Thoracic aorta (tissue), 2 donors: ENCODE results near the gene TAAR2. TPM values are rescaled to one million over a fixed set of nuclear protein-coding genes. Genes with fewer than 3 reads are reported as not detected.
"Not testable (repeated sequence)": the region's sequence is repeated elsewhere in the genome, so short reads cannot be mapped to it uniquely, and the experiment has no call there.

Experiments
- ATAC-seq: fragments of 150-250 bp; one replicate; pipeline ENCODE4 v1.8.0; 2017; ENCODE audit warnings: low read depth; ENCODE audit not compliant: insufficient number of reproducible peaks, low FRiP score
- DNase-seq: peaks from one replicate; pipeline ENCODE4 v3.0.0-alpha.2; 2020; ENCODE audit warnings: low spot score
- H3K27ac ChIP-seq, 2 donors: fragments of 200-600 bp; sonication (generic); 1 replicate in 1 of 2; 2 replicates in 1 of 2; pipeline ENCODE4 v1.5.1; 2016; ENCODE audit warnings: mild to moderate bottlenecking in 2 of 2, moderate library complexity in 2 of 2
- H3K27me3 ChIP-seq: fragments of 200-600 bp; sonication (generic); replicated peaks from 2 replicates; pipeline ENCODE4 v1.6.0; 2016; ENCODE audit warnings: mild to moderate bottlenecking; ENCODE audit not compliant: insufficient read depth
- H3K36me3 ChIP-seq: fragments of 200-600 bp; sonication (generic); one replicate; pipeline ENCODE4 v1.5.1; 2016
- H3K4me1 ChIP-seq, 2 donors: fragments of 200-600 bp; sonication (generic); 1 replicate in 1 of 2; 2 replicates in 1 of 2; pipeline versions ENCODE4 v1.5.1 to v1.6.0; 2016; ENCODE audit warnings: low read depth in 2 of 2, mild to moderate bottlenecking in 1 of 2; ENCODE audit not compliant: control insufficient read depth in 1 of 2
- H3K4me3 ChIP-seq: fragments of 200-600 bp; sonication (generic); 2 replicates; pipeline ENCODE4 v1.5.1; 2016; ENCODE audit warnings: mild to moderate bottlenecking
- H3K9me3 ChIP-seq: fragments of 200-600 bp; sonication (generic); 2 replicates; pipeline ENCODE4 v1.5.1; 2016
- total RNA-seq, 2 donors: library from RNA; depleted of rRNA; stranded (reverse); fragments of >200 nt; gene quantifications; one replicate each; pipeline versions ENCODE4 v1.1.0 to v1.2.3, GENCODE V29; 2016
- TF ChIP-seq, protein P1 (sequence below): fragments of 200-600 bp; sonication (generic); IDR thresholded peaks from one replicate; pipeline ENCODE4 v1.5.1; 2019; ENCODE audit warnings: antibody characterized with exemption

Gene TAAR2
- total RNA-seq, 2 donors from 2014 or later, result not detected

- ATAC-seq (no peak), DNase-seq (no peak)
- Histone ChIP-seq H3K36me3 (no peaks in the 10 kb centered on the region), H3K9me3 (no peaks in the 10 kb centered on the region), H3K27me3 (no peaks in the 10 kb centered on the region), H3K4me1 (no peaks in the 10 kb centered on the region), H3K27ac (no peak overlapping the region), H3K4me3 (no peak overlapping the region)
- TF ChIP-seq, protein P1, sequence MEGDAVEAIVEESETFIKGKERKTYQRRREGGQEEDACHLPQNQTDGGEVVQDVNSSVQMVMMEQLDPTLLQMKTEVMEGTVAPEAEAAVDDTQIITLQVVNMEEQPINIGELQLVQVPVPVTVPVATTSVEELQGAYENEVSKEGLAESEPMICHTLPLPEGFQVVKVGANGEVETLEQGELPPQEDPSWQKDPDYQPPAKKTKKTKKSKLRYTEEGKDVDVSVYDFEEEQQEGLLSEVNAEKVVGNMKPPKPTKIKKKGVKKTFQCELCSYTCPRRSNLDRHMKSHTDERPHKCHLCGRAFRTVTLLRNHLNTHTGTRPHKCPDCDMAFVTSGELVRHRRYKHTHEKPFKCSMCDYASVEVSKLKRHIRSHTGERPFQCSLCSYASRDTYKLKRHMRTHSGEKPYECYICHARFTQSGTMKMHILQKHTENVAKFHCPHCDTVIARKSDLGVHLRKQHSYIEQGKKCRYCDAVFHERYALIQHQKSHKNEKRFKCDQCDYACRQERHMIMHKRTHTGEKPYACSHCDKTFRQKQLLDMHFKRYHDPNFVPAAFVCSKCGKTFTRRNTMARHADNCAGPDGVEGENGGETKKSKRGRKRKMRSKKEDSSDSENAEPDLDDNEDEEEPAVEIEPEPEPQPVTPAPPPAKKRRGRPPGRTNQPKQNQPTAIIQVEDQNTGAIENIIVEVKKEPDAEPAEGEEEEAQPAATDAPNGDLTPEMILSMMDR, result no peak
Measured at GRCh38 chr6:132612449-132613108, 11.5 kb downstream of the TAAR2 start.

GRCh38 chr6:132611616-132612015 is 12.5 kb downstream of the TAAR2 start:
- H3K27ac ChIP-seq, result no peak overlapping the region
- no peaks in the 10 kb centered on the region for H3K9me3 ChIP-seq
- no peak for ATAC-seq
- TF ChIP-seq, protein P1, result no peak
- no peaks in the 10 kb centered on the region for H3K4me1 ChIP-seq
- no peaks in the 10 kb centered on the region for H3K27me3 ChIP-seq
- no peaks in the 10 kb centered on the region for H3K36me3 ChIP-seq
- DNase-seq, result no peak
- H3K4me3 ChIP-seq, result no peak overlapping the region

GRCh38 chr6:132607544-132608233 is 16.4 kb downstream of the TAAR2 start:
- H3K27me3 ChIP-seq, result no peaks in the 10 kb centered on the region
- TF ChIP-seq, protein P1, result no peak
- no peaks in the 10 kb centered on the region for H3K4me1 ChIP-seq
- H3K9me3 ChIP-seq, result no peaks in the 10 kb centered on the region
- H3K27ac ChIP-seq, result no peak overlapping the region
- ATAC-seq (no peak), DNase-seq (no peak)
- no peaks in the 10 kb centered on the region for H3K36me3 ChIP-seq
- H3K4me3 ChIP-seq, result no peak overlapping the region

DNA sequence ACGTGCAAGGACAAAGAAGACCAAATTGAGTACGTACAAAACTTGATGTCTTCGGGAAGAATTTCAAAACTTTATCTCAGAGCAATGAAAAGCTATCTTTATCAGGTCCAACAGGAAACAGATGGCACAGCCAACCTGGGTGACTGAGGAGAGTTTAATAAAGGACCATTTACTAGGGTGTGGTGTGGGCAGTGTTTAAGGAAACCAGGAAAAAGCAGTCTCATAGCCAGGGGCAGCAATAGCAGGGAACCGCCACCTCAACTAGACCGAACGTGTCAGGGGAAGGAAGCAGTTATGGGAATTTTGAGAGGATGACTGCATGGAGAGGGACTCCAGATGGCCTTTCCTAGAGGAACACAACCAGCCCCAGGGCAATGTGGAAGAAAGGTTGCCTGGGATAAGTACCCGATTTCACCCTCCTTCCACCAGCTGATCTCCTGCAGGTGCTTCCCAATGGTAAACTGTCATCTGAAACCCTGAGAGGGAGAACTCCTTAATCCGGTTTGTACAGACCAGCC is 19.4 kb downstream of the TAAR2 start:
- no peak overlapping the region for H3K4me3 ChIP-seq
- no peaks in the 10 kb centered on the region for H3K9me3 ChIP-seq
- no peaks in the 10 kb centered on the region for H3K36me3 ChIP-seq
- ATAC-seq (no peak), DNase-seq (no peak)
- H3K27me3 ChIP-seq, result no peaks in the 10 kb centered on the region
- no peak overlapping the region for H3K27ac ChIP-seq
- H3K4me1 ChIP-seq, result no peaks in the 10 kb centered on the region
- TF ChIP-seq, protein P1, result no peak

- H3K27me3 ChIP-seq, H3K36me3 ChIP-seq, DNase-seq, H3K9me3 ChIP-seq, H3K4me3 ChIP-seq, ATAC-seq, H3K4me1 ChIP-seq, H3K27ac ChIP-seq: not testable (repeated sequence)
Measured at GRCh38 chr6:132600900-132601299, 23.2 kb downstream of the TAAR2 start.
